HepG2 (cell line): ENCODE measurements around the gene DLX3. TPM values are rescaled to one million over a fixed set of nuclear protein-coding genes. Genes with fewer than 3 reads are reported as not detected.

Experiments used
- ATAC-seq: fragments of 200-7000 bp; cut with Tn5 transposase; 3 replicates; pipeline ENCODE4 v1.9.1; 2020; ENCODE audit warnings: mild to moderate bottlenecking, moderate library complexity
- BruUV-seq: library from RNA; stranded (reverse); fragments of 400-500 nt; replicated peaks from 2 replicates; lab custom pipeline; 2021; lab: Mats Ljungman, UMichigan
- CTCF ChIA-PET: fragments of 300-600 bp; formaldehyde crosslinking; extraction: SDS; loops from one replicate; lab custom pipeline; 2021; ENCODE audit warnings: low total read pairs, inconsistent platforms, low intra/inter-chr PET ratio; lab: Yijun Ruan, JAX
- POLR2A ChIA-PET: fragments of 350-600 bp; sonication (Branson Sonifier 250); formaldehyde crosslinking; loops from one replicate; lab custom pipeline; 2020; ENCODE audit warnings: antibody characterized with exemption, inconsistent platforms; lab: Yijun Ruan, JAX
- DNase-seq: peaks from one replicate; pipeline ENCODE4 v3.0.0-alpha.2; 2015; ENCODE audit warnings: low spot score
- FAIRE-seq: peaks from 3 replicates; lab custom pipeline; 2011; peaks lifted over from hg19 to GRCh38; lab: Jason Lieb, UNC
- H2AFZ ChIP-seq: one replicate; pipeline ENCODE4 v1.6.1; 2011; ENCODE audit warnings: low read length, inconsistent platforms
- H3K27ac ChIP-seq: fragments of 300-600 bp; 3 replicates; pipeline ENCODE4 v1.8.0; 2011; ENCODE audit warnings: mixed run types, mild to moderate bottlenecking, mixed read lengths, low read length, inconsistent platforms; ENCODE audit not compliant: insufficient read depth; ENCODE audit errors: extremely low read length
- H3K27me3 ChIP-seq, 2 experiments: fragments of 200-600 bp in 1 of 2; 2 replicates in 1 of 2; 3 replicates in 1 of 2; pipeline versions ENCODE4 v1.6.0 to v1.8.0; 2011; ENCODE audit warnings: low read length in 2 of 2, mild to moderate bottlenecking in 2 of 2, moderate library complexity in 2 of 2, inconsistent platforms in 1 of 2; ENCODE audit not compliant: insufficient read depth in 2 of 2, control insufficient read depth in 1 of 2
- H3K36me3 ChIP-seq, 2 experiments: fragments of 200-600 bp in 1 of 2; replicated peaks in 1 of 2; 2 replicates in 1 of 2; 3 replicates in 1 of 2; pipeline versions ENCODE4 v1.5.1 to v1.8.0; 2011; ENCODE audit warnings: low read length in 2 of 2, inconsistent platforms in 1 of 2; ENCODE audit not compliant: insufficient read depth in 2 of 2, control insufficient read depth in 1 of 2
- H3K4me1 ChIP-seq: 2 replicates; pipeline ENCODE4 v1.5.1; 2012; ENCODE audit warnings: low read length, inconsistent platforms; ENCODE audit not compliant: insufficient read depth
- H3K4me2 ChIP-seq: 2 replicates; pipeline ENCODE4 v1.6.0; 2011; ENCODE audit warnings: low read depth, low read length, inconsistent platforms
- H3K4me3 ChIP-seq, 3 experiments: fragments of 200-600 bp in 1 of 3; sonication (generic), shearing (Covaris generic) in 1 of 3; replicated peaks in 1 of 3; 2 replicates each; pipeline ENCODE4 v1.5.1; 2011 to 2016; ENCODE audit warnings: low read length in 3 of 3, inconsistent platforms in 2 of 3, low read depth in 2 of 3, mild to moderate bottlenecking in 2 of 3, control low read depth in 1 of 3, mixed read lengths in 1 of 3; ENCODE audit not compliant: insufficient read depth in 1 of 3
- H3K79me2 ChIP-seq: one replicate; pipeline ENCODE4 v1.6.1; 2011; ENCODE audit warnings: low read length, inconsistent platforms; ENCODE audit not compliant: insufficient read depth
- H3K9ac ChIP-seq: 2 replicates; pipeline ENCODE4 v1.6.0; 2011; ENCODE audit warnings: mild to moderate bottlenecking, low read depth, low read length, inconsistent platforms; ENCODE audit not compliant: insufficient read depth
- H3K9me3 ChIP-seq: 2 replicates; pipeline ENCODE4 v1.5.1; 2012; ENCODE audit warnings: mild to moderate bottlenecking, low read length
- H4K20me1 ChIP-seq: 2 replicates; pipeline ENCODE4 v1.6.0; 2011; ENCODE audit warnings: inconsistent platforms, mild to moderate bottlenecking, low read length, moderate library complexity; ENCODE audit not compliant: insufficient read depth
- ARID5B ChIP-seq: IDR thresholded peaks from 2 replicates; pipeline ENCODE4 v1.4.0; 2020; ENCODE audit warnings: mild to moderate bottlenecking, missing genetic modification reagents
- ETS1 ChIP-seq: sonication (generic); formaldehyde crosslinking; IDR thresholded peaks from 2 replicates; pipeline ENCODE4 v1.4.0; 2020; ENCODE audit warnings: missing genetic modification reagents
- HCFC1 ChIP-seq: fragments of 150-350 bp; IDR thresholded peaks from 2 replicates; pipeline ENCODE4 v1.6.1; 2014; ENCODE audit warnings: low read depth, low read length
- MAFF ChIP-seq: IDR thresholded peaks from 2 replicates; pipeline ENCODE4 v1.6.1; 2011; ENCODE audit warnings: low read depth, low read length, improper control_type of control experiment
- MAFK ChIP-seq, 2 experiments: IDR thresholded peaks in 1 of 2; conservative IDR thresholded peaks in 1 of 2; 2 replicates each; pipeline ENCODE4 v1.6.1; 2011; ENCODE audit warnings: improper control_type of control experiment in 2 of 2, low read length in 2 of 2
- PRMT3 ChIP-seq: sonication (generic); formaldehyde crosslinking; IDR thresholded peaks from 2 replicates; pipeline ENCODE4 v1.8.1; 2022; ENCODE audit warnings: low read depth, mild to moderate bottlenecking, moderate library complexity, missing genetic modification reagents, borderline replicate concordance
- ZHX1 ChIP-seq: sonication (generic); formaldehyde crosslinking; IDR thresholded peaks from 2 replicates; pipeline ENCODE4 v1.8.1; 2022; ENCODE audit warnings: low read depth, mild to moderate bottlenecking, missing genetic modification reagents
- WGBS: methylation state at CpG from one replicate; pipeline ENCODE4 v1.1.6; 2017; ENCODE audit warnings: low lambda C conversion rate; 5-methylcytosine and 5-hydroxymethylcytosine counted together
- in situ Hi-C: cut with HindIII; loops from 2 replicates; pipeline ENCODE4 v1.10.0; 2017; ENCODE audit warnings: low pct_unique_long_range_greater_than_20kb; ENCODE audit not compliant: extremely low pct_ligation_motif_present
- intact Hi-C: fragments of 100-400 bp; cut with micrococcal nuclease; formaldehyde crosslinking; loops from one replicate; pipeline ENCODE4 v1.10.0; 2022; ENCODE audit not compliant: unreplicated experiment
- polyA plus RNA-seq, 8 experiments: library from polyadenylated mRNA; depleted of rRNA in 3 of 8; stranded (reverse) in 7 of 8; unstranded in 1 of 8; fragments of >200 nt; fragmentation: Illumina TruSeq in 4 of 8; extraction: Trizol in 4 of 8; gene quantifications; 2 replicates each; pipeline versions ENCODE4 v1.2.1 to v1.2.3, GENCODE V29; 2011 to 2016; ENCODE audit warnings: low read depth in 4 of 8, missing spikeins in 1 of 8, mixed read lengths in 1 of 8; ENCODE audit not compliant: insufficient read depth in 1 of 8
- total RNA-seq, 5 experiments: library from RNA; depleted of rRNA; stranded (reverse); fragments of >200 nt; fragmentation: Illumina TruSeq; extraction: Trizol; gene quantifications; 2 replicates each; pipeline ENCODE4 v1.2.3, GENCODE V29; 2016; ENCODE audit warnings: low read depth in 1 of 5

DLX3 gene
- total and polyA plus RNA-seq, 2 of the 13 experiments (the other 11 are each of a cell fraction or from before 2014, with no cell fraction given), result 0.03 TPM; not detected in 1

GRCh38 chr17:49984283-49984682, 10.7 kb downstream of the DLX3 start:
- Histone ChIP-seq H3K27ac (no peak overlapping the region), H3K9ac (no peak overlapping the region), H3K36me3 (no peaks in the 10 kb centered on the region), H2AFZ (no peak overlapping the region), H3K27me3 (peaks cover 21 to 54% of the 10 kb centered on the region in 2 experiments), H3K4me2 (no peak overlapping the region), H3K4me1 (no peaks in the 10 kb centered on the region), H3K4me3 (no peak overlapping the region), H4K20me1 (no peaks in the 10 kb centered on the region), H3K79me2 (no peaks in the 10 kb centered on the region), H3K9me3 (no peaks in the 10 kb centered on the region)
- in situ Hi-C loops, result no loop called here
- ATAC-seq, result no peak
- TF ChIP-seq ARID5B (CRISPR knock-in tag), result no peak
- TF ChIP-seq MAFK (conservative IDR thresholded peaks at IDR 0.05 in 1 of 2, IDR thresholded peaks at IDR 0.05 in 1 of 2; ENCODE audit: low read length in 2 of 2), result peak; percentile 87 to 92
- TF ChIP-seq ZHX1, result no peak
- no peak for TF ChIP-seq HCFC1
- peak; percentile 79 for TF ChIP-seq MAFF
- no peak for TF ChIP-seq PRMT3 (CRISPR knock-in tag)
- TF ChIP-seq ETS1 (CRISPR knock-in tag), result no peak
- no peak for FAIRE-seq
- WGBS, result 0% methylated on average over 3 of the region's 3 CpGs
- BruUV-seq, result no TSS peak
- DNase-seq, result no peak
- ChIA-PET CTCF (no interaction called here), POLR2A (no interaction called here)
- intact Hi-C loops, result no loop called here
